ENCODE measurements around the gene ASB1. TPM values are rescaled to one million over a fixed set of nuclear protein-coding genes. Genes with fewer than 3 reads are reported as not detected.

The ASB1 gene
- total and polyA plus RNA-seq, 2 of the 13 experiments (the other 11 are each of a cell fraction or from before 2014, with no cell fraction given): 48.6 to 49.2 TPM

DNA sequence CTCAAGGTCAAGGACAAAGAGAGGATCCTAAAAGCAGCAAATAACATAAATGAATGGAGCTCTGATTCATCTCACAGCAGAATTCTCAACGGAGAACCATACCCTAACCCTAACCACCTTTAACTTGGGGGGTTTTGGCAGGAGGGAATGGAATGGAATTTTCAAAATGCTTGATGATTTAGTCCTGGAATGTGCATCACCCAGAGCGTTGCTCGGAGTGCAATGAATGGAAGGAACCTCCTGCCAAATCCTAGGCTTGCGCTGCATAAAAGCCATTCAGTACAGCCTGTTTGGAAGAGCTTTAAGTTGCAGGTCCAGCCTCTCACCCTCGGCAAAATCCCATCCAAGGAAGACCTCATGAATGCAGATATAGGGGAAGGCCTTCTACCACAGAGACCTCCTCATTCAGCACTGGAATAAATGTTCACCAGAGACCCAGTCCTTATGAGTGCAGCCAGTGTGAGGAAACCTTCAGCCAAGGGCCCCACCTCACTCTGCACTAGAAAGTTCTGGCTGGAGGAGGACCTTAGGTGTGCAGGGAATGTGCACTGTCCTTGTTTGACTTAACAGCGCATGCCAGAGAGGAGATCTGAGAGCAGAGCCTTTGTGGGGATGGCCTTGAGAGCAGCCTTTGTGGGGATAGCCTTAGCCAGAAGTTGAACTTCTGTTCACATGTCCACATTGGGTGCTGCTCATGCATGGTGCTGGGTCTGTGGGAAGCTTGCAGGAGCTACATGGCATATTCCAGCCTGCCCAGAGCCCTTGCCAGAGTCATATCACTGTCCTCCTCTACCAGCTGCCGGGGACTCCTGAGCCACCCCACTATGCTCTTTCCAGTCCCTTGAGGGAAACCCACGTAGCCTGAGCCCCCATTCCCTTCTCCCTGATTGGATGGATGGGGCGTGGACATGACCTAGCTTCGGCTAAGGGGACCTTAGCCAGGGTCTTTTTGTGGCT lies 30.5 kb downstream of the ASB1 start (continued):
- 0 out of 2 replicates have a peak, but pooled peaks have one; percentile 38 for TF ChIP-seq CENPT (CRISPR knock-in tag; IDR thresholded peaks at IDR 0.05; ENCODE audit: low read depth)
- no peak for TF ChIP-seq ELF4 (CRISPR knock-in tag; IDR thresholded peaks at IDR 0.05; ENCODE audit: borderline replicate concordance)
- TF ChIP-seq, protein P1, sequence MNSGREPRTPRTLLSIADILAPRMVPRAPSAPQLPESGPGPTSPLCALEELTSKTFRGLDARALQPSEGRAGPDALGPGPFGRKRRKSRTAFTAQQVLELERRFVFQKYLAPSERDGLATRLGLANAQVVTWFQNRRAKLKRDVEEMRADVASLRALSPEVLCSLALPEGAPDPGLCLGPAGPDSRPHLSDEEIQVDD (CRISPR knock-in tag; IDR thresholded peaks at IDR 0.05; ENCODE audit: borderline replicate concordance): no peak
- TF ChIP-seq EED (CRISPR knock-in tag; IDR thresholded peaks at IDR 0.05): no peak
- TF ChIP-seq, protein P2, sequence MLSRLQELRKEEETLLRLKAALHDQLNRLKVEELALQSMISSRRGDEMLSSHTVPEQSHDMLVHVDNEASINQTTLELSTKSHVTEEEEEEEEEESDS (CRISPR knock-in tag; IDR thresholded peaks at IDR 0.05; ENCODE audit: borderline replicate concordance): no peak
- TF ChIP-seq ZNF83 (CRISPR knock-in tag; IDR thresholded peaks at IDR 0.05; ENCODE audit: borderline replicate concordance): no peak
- TF ChIP-seq, protein P3, sequence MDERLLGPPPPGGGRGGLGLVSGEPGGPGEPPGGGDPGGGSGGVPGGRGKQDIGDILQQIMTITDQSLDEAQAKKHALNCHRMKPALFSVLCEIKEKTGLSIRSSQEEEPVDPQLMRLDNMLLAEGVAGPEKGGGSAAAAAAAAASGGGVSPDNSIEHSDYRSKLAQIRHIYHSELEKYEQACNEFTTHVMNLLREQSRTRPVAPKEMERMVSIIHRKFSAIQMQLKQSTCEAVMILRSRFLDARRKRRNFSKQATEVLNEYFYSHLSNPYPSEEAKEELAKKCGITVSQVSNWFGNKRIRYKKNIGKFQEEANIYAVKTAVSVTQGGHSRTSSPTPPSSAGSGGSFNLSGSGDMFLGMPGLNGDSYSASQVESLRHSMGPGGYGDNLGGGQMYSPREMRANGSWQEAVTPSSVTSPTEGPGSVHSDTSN (CRISPR knock-in tag; IDR thresholded peaks at IDR 0.05): no peak
- TF ChIP-seq, protein P4, sequence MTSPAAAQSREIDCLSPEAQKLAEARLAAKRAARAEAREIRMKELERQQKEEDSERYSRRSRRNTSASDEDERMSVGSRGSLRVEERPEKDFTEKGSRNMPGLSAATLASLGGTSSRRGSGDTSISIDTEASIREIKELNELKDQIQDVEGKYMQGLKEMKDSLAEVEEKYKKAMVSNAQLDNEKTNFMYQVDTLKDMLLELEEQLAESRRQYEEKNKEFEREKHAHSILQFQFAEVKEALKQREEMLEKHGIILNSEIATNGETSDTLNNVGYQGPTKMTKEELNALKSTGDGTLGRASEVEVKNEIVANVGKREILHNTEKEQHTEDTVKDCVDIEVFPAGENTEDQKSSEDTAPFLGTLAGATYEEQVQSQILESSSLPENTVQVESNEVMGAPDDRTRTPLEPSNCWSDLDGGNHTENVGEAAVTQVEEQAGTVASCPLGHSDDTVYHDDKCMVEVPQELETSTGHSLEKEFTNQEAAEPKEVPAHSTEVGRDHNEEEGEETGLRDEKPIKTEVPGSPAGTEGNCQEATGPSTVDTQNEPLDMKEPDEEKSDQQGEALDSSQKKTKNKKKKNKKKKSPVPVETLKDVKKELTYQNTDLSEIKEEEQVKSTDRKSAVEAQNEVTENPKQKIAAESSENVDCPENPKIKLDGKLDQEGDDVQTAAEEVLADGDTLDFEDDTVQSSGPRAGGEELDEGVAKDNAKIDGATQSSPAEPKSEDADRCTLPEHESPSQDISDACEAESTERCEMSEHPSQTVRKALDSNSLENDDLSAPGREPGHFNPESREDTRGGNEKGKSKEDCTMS (CRISPR knock-in tag; conservative IDR thresholded peaks at IDR 0.05): no peak
- peak; percentile 69 for TF ChIP-seq ZBTB38 (CRISPR knock-in tag; IDR thresholded peaks at IDR 0.05)
- no peak for TF ChIP-seq HOXA7 (CRISPR knock-in tag; IDR thresholded peaks at IDR 0.05)
- TF ChIP-seq FOXJ3 (CRISPR knock-in tag; IDR thresholded peaks at IDR 0.05; ENCODE audit: borderline replicate concordance): no peak
- no peak for TF ChIP-seq ZNF737 (CRISPR knock-in tag; IDR thresholded peaks at IDR 0.05; ENCODE audit: borderline replicate concordance)
- TF ChIP-seq YEATS2 (CRISPR knock-in tag; IDR thresholded peaks at IDR 0.05; ENCODE audit: borderline replicate concordance): no peak
- TF ChIP-seq, protein P5, sequence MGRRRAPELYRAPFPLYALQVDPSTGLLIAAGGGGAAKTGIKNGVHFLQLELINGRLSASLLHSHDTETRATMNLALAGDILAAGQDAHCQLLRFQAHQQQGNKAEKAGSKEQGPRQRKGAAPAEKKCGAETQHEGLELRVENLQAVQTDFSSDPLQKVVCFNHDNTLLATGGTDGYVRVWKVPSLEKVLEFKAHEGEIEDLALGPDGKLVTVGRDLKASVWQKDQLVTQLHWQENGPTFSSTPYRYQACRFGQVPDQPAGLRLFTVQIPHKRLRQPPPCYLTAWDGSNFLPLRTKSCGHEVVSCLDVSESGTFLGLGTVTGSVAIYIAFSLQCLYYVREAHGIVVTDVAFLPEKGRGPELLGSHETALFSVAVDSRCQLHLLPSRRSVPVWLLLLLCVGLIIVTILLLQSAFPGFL (CRISPR knock-in tag; IDR thresholded peaks at IDR 0.05): no peak
- no peak for TF ChIP-seq ZNF367 (CRISPR knock-in tag; IDR thresholded peaks at IDR 0.05; ENCODE audit: borderline replicate concordance)
- TF ChIP-seq RAD21 (CRISPR knock-in tag; IDR thresholded peaks at IDR 0.05): peak; percentile 27; the same call in 1 of the 2 replicates
- TF ChIP-seq ZNF446 (CRISPR knock-in tag; IDR thresholded peaks at IDR 0.05): no peak
- peak; percentile 31; the same call in 1 of the 2 replicates for TF ChIP-seq TAF1 (CRISPR knock-in tag; IDR thresholded peaks at IDR 0.05)
- 0 out of 2 replicates have a peak, but pooled peaks have one; percentile 48 for TF ChIP-seq ZNF749 (CRISPR knock-in tag; IDR thresholded peaks at IDR 0.05; ENCODE audit: borderline replicate concordance)
- TF ChIP-seq ZNF724P (CRISPR knock-in tag; IDR thresholded peaks at IDR 0.05; ENCODE audit: borderline replicate concordance): peak; percentile 48; the same call in 1 of the 2 replicates
- 0 out of 2 replicates have a peak, but pooled peaks have one; percentile 64 for TF ChIP-seq ZNF556 (CRISPR knock-in tag; IDR thresholded peaks at IDR 0.05; ENCODE audit: borderline replicate concordance)
- 0 out of 2 replicates have a peak, but pooled peaks have one; percentile 20 for TF ChIP-seq FOXO1 (CRISPR knock-in tag; IDR thresholded peaks at IDR 0.05)

Measured in HepG2 (cell line).